Measurements from ENCODE around the gene EML2.

DNA sequence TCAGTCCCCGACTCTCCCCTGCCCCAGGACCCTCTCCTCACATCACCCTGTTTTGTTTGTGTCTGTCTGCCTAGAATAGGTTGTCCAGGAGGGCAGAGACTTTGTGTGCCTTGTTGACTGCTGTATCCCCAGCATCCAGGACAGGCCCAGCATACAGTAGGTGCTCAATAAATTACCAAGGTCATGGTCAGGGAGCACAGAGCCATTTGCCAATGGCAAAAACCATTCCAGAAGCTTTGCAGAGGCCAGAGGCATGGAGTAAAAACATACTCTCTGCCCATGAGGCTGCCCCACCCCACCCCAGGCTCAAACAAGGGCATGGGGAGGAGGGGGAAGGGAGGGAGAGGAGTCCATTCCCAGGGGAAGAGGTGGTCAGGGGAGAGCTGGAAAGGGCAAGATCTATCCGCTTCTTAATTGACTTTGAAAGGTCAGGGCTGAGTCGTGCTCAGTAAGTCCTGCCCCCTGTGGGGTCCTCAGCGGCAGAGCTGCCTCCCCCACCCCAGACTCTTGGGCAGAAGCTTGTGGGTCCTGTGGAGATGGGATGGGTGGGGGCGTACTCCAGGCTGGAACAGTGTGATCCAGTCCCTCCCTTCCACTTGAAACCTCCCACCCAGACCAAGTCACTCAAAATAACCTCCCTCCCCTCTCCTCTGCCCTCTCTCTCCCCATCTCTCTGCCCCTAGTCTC lies 41.6 kb downstream of the EML2 start:
- TF ChIP-seq POLR2A (IDR thresholded peaks at IDR 0.05; ENCODE audit: low read length) (no peak), GATA1 (IDR thresholded peaks at IDR 0.05; ENCODE audit: low read depth, low read length) (no peak)

Measured in erythroblast (primary cell).